ENCODE measurements around the gene RSPH3. TPM values are rescaled to one million over a fixed set of nuclear protein-coding genes. Genes with fewer than 3 reads are reported as not detected.
A peak's percentile ranks its signal among the peaks of the same experiment; 100 is the strongest.
"Not testable (repeated sequence)": the region's sequence is repeated elsewhere in the genome, so short reads cannot be mapped to it uniquely, and the experiment has no call there.

RSPH3 gene
- total RNA-seq, 4 donors from 2014 or later, result 8.0 to 13.2 (median 11.2) TPM

DNA sequence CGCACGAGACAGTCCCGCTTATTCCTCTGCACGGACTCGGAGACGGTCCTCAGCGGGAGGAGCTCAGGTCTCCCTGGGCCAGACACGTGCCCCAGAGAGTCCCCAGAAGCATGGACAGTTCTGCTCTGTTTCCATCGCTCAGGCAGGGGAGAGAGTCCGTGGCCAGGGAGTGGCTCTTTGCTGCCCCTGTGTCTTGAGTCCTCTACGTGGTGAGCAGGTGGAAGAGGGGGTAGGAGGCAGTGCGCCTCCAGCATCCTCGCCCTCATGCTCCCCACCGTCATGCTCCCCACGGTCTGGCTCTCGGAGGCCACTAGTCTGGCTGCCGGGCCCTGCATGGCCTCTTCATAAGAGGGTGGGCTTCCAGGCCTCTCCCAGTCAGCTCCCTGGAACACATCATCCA lies 35.9 kb upstream of the RSPH3 start:
- no peak for DNase-seq
- intact Hi-C loops (cut with DNase I), result no loop called here
- Histone ChIP-seq H3K36me3 (peaks cover 0 to 9% (median 0%) of the 10 kb centered on the region in 3 donors), H3K27me3 (no peaks in the 10 kb centered on the region), H3K4me1 (peaks cover 0 to 29% (median 5%) of the 10 kb centered on the region in 3 donors), H3K27ac (no peak overlapping the region), H3K9me3 (no peaks in the 10 kb centered on the region), H3K4me3 (no peak overlapping the region)
- WGBS, 2 donors, result 100% methylated on average over 2 to 6 of the region's 17 CpGs
- TF ChIP-seq, protein P1, sequence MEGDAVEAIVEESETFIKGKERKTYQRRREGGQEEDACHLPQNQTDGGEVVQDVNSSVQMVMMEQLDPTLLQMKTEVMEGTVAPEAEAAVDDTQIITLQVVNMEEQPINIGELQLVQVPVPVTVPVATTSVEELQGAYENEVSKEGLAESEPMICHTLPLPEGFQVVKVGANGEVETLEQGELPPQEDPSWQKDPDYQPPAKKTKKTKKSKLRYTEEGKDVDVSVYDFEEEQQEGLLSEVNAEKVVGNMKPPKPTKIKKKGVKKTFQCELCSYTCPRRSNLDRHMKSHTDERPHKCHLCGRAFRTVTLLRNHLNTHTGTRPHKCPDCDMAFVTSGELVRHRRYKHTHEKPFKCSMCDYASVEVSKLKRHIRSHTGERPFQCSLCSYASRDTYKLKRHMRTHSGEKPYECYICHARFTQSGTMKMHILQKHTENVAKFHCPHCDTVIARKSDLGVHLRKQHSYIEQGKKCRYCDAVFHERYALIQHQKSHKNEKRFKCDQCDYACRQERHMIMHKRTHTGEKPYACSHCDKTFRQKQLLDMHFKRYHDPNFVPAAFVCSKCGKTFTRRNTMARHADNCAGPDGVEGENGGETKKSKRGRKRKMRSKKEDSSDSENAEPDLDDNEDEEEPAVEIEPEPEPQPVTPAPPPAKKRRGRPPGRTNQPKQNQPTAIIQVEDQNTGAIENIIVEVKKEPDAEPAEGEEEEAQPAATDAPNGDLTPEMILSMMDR (IDR thresholded peaks at IDR 0.05), result no peak
- no peak for TF ChIP-seq POLR2A (IDR thresholded peaks at IDR 0.05)

DNA sequence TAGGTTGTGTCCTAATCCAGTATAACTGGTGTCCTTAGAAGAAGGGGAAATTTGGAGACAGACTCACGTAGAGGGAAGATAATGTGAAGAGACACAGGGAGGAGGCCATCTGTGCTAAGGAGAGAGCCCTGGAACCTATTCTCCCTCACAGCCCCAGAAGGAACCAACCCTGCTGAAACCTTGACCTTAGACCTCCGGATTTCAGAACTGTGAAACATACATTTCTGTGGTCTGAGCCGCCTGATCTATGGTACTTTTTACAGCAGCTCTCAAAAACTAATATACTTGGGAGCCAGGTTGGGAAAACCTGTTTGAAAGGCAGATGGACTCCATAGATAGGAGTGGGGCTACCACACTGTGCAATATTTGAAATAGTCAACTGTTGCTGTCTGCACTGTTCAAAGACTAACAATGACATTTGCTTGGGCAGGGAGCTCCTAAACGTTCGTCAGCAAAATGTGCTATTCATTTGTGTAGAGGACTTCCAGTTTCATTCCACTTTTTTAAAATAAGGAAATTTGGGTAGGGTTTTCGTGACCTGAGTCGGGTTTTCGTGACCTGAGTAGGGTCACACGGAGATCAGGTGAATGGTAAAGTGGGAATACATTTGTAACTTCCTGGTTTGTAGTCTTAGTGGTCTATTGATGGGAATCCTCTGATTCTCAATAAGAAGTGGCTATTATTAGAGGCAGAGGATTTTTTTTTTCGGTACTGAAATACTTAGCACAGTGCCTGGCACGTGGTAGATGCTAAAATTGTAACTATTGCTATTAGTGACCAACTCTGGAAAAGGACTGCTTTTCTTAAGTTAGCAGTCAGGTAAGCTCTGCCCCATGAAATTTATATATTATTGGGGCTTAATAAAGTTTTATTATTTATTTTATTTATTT lies 33.4 kb upstream of the RSPH3 start:
- intact Hi-C loops (cut with DNase I), result no loop called here
- Histone ChIP-seq H3K36me3 (peaks cover 0 to 9% (median 0%) of the 10 kb centered on the region in 3 donors), H3K4me1 (peaks cover 0 to 7% (median 0%) of the 10 kb centered on the region in 3 donors), H3K27ac (peak overlapping the region in 1 of 4 donors; percentile 25), H3K9me3 (no peaks in the 10 kb centered on the region), H3K27me3 (no peaks in the 10 kb centered on the region), H3K4me3 (no peak overlapping the region)
- 71 to 89% methylated on average over 10 to 11 of the region's 11 CpGs for WGBS, 2 donors
- DNase-seq, result no peak
- no peak for TF ChIP-seq POLR2A (IDR thresholded peaks at IDR 0.05)
- TF ChIP-seq, protein P1 (IDR thresholded peaks at IDR 0.05), result no peak

DNA sequence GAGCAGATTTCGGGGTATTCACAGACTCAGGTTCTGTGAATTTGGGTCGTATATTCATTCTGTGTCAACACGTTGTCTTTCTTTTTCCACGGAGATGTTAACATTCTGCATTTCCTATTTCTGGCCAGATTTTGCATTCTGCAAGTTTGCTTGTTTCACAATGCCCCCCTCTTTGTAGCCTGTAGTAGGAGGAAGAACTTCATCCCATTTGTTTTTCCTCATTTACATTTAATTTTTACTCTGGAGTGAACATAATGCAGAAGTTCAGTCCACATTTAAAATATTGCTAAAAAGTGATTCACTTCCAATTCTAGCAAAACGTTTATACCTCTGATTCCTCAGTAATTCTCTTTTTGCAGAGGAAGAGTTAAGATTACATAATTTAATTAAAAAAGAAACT lies 31.8 kb upstream of the RSPH3 start:
- Histone ChIP-seq H3K9me3 (no peaks in the 10 kb centered on the region), H3K4me1 (no peaks in the 10 kb centered on the region), H3K27ac (no peak overlapping the region), H3K27me3 (no peaks in the 10 kb centered on the region), H3K4me3 (no peak overlapping the region), H3K36me3 (peaks cover 0 to 9% (median 0%) of the 10 kb centered on the region in 3 donors)
- 65 to 71% methylated on average over 5 of the region's 5 CpGs for WGBS, 2 donors
- intact Hi-C loops (cut with DNase I), result no loop called here
- no peak for DNase-seq
- no peak for TF ChIP-seq POLR2A (IDR thresholded peaks at IDR 0.05)
- TF ChIP-seq, protein P1 (IDR thresholded peaks at IDR 0.05), result no peak

DNA sequence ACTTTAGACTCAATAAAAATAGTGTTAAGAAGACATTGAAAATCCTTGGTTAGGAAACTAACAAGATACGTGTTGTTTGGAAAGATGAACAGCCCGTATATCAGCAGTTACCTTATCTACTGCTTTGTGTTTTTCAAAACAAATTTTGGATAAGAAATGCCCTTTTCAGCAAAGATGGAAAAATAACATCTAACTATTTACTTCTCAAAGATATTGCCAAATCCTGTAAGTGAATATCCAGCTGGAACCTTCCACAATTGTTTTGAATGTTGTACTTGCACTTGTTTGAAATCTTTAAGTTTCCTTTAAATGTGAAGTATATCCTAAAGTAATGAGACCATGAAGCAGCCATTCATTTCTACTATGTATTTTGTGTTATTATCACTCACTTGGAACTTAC lies 30.2 kb upstream of the RSPH3 start:
- Histone ChIP-seq H3K27me3 (no peaks in the 10 kb centered on the region), H3K36me3 (no peaks in the 10 kb centered on the region), H3K4me3 (no peak overlapping the region), H3K9me3 (peaks cover 0 to 10% (median 1%) of the 10 kb centered on the region in 3 donors), H3K27ac (no peak overlapping the region), H3K4me1 (no peaks in the 10 kb centered on the region)
- WGBS, 2 donors, result 86 to 91% methylated on average over 2 of the region's 2 CpGs
- no peak for TF ChIP-seq POLR2A (IDR thresholded peaks at IDR 0.05)
- TF ChIP-seq, protein P1 (IDR thresholded peaks at IDR 0.05), result no peak
- no peak for DNase-seq
- intact Hi-C loops (cut with DNase I), result no loop called here

DNA sequence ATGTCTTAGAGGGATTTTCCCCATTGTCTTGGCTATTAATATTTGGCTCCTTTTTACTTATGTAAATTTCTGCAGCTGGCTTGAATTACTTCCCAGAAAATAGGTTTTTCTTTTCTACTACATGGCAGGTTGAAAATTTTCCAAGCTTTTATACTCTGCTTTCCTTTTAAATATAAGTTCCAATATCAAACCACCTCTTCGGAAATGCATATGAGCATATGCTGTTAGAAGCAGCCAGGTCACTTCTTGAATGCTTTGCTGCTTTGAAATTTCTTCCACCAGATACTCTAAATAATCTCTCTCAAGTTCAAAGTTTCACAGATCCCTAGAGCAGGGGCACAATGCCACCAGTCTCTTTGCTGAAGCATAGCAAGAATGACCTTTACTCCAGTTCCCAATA lies 25.2 kb upstream of the RSPH3 start:
- H3K27ac ChIP-seq; H3K4me3 ChIP-seq; H3K36me3 ChIP-seq; intact Hi-C loops (cut with DNase I); H3K27me3 ChIP-seq; DNase-seq; H3K4me1 ChIP-seq: not testable (repeated sequence)
- 30 to 85% methylated on average over 1 of the region's 1 CpG for WGBS, 2 donors
- peaks cover 0 to 18% (median 10%) of the 10 kb centered on the region in 3 donors for H3K9me3 ChIP-seq
